Ishikawa (cell line): ENCODE results near the gene MAP3K13.

Source experiments
- EP300 ChIP-seq: IDR thresholded peaks from 2 replicates; pipeline ENCODE4 v1.6.1; 2012; ENCODE audit warnings: borderline replicate concordance
- TEAD4 ChIP-seq: IDR thresholded peaks from 2 replicates; pipeline ENCODE4 v1.6.1; 2012
- TF ChIP-seq, protein P1 (sequence below): IDR thresholded peaks from 2 replicates; pipeline ENCODE4 v1.6.1; 2012; ENCODE audit warnings: low read depth, mild to moderate bottlenecking
- TF ChIP-seq, protein P2 (sequence below): IDR thresholded peaks from 2 replicates; pipeline ENCODE4 v1.6.1; 2012

DNA sequence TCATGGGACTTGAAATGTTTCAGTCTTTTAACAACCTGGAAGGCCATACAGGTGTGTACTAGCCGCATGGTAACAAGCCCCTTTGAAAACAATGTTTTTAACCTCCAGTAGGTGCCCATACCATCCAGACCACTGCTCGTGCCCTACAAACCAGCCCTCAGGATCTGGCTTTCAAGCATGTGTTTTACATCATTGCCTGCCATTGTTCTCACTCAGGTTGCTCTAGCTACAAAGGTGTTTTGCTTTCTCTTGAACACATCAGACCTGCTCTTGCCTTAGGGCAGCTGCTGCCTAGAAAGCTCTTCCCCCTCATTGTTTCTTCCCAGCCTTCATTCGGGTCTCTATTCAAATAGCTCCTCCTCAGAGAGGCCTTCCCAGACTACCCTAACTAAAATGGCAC is 32.3 kb upstream of the MAP3K13 start:
- no peak for TF ChIP-seq EP300
- TF ChIP-seq, protein P1, sequence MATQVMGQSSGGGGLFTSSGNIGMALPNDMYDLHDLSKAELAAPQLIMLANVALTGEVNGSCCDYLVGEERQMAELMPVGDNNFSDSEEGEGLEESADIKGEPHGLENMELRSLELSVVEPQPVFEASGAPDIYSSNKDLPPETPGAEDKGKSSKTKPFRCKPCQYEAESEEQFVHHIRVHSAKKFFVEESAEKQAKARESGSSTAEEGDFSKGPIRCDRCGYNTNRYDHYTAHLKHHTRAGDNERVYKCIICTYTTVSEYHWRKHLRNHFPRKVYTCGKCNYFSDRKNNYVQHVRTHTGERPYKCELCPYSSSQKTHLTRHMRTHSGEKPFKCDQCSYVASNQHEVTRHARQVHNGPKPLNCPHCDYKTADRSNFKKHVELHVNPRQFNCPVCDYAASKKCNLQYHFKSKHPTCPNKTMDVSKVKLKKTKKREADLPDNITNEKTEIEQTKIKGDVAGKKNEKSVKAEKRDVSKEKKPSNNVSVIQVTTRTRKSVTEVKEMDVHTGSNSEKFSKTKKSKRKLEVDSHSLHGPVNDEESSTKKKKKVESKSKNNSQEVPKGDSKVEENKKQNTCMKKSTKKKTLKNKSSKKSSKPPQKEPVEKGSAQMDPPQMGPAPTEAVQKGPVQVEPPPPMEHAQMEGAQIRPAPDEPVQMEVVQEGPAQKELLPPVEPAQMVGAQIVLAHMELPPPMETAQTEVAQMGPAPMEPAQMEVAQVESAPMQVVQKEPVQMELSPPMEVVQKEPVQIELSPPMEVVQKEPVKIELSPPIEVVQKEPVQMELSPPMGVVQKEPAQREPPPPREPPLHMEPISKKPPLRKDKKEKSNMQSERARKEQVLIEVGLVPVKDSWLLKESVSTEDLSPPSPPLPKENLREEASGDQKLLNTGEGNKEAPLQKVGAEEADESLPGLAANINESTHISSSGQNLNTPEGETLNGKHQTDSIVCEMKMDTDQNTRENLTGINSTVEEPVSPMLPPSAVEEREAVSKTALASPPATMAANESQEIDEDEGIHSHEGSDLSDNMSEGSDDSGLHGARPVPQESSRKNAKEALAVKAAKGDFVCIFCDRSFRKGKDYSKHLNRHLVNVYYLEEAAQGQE, result no peak
- TF ChIP-seq, protein P2, sequence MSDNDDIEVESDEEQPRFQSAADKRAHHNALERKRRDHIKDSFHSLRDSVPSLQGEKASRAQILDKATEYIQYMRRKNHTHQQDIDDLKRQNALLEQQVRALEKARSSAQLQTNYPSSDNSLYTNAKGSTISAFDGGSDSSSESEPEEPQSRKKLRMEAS, result no peak
- no peak for TF ChIP-seq TEAD4
